Spleen (tissue), 13 donors: Measurements from ENCODE around the gene KLHL25. TPM values are rescaled to one million over a fixed set of nuclear protein-coding genes. Genes with fewer than 3 reads are reported as not detected.
A peak's percentile ranks its signal among the peaks of the same experiment; 100 is the strongest.

Source experiments
- DNase-seq: peaks from one replicate; pipeline ENCODE4 v3.0.0-alpha.2; 2020
- H3K27ac ChIP-seq, 8 donors: fragments of 200-600 bp; sonication (generic) in 7 of 8; 1 replicate in 4 of 8; 2 replicates in 4 of 8; pipeline versions ENCODE4 v1.5.0 to v1.8.0; 2016 to 2021; ENCODE audit warnings: inconsistent platforms in 4 of 8, mild to moderate bottlenecking in 4 of 8, moderate library complexity in 1 of 8
- H3K27me3 ChIP-seq, 7 donors: fragments of 200-600 bp; sonication (generic) in 6 of 7; replicated peaks in 1 of 7; 1 replicate in 4 of 7; 2 replicates in 3 of 7; pipeline versions ENCODE4 v1.5.0 to v1.8.0; 2016 to 2021; ENCODE audit warnings: inconsistent platforms in 3 of 7, mild to moderate bottlenecking in 1 of 7
- H3K36me3 ChIP-seq, 6 donors: fragments of 200-600 bp; sonication (generic) in 5 of 6; 1 replicate in 4 of 6; 2 replicates in 2 of 6; pipeline versions ENCODE4 v1.5.0 to v1.8.0; 2016 to 2021; ENCODE audit warnings: inconsistent platforms in 2 of 6
- H3K4me1 ChIP-seq, 6 donors: fragments of 200-600 bp; sonication (generic) in 5 of 6; 1 replicate in 3 of 6; 2 replicates in 3 of 6; pipeline versions ENCODE4 v1.5.0 to v1.8.0; 2016 to 2021; ENCODE audit warnings: inconsistent platforms in 3 of 6
- H3K4me3 ChIP-seq, 8 donors: fragments of 200-600 bp; sonication (generic) in 7 of 8; 1 replicate in 4 of 8; 2 replicates in 4 of 8; pipeline versions ENCODE4 v1.5.0 to v1.8.0; 2016 to 2021; ENCODE audit warnings: inconsistent platforms in 4 of 8, mild to moderate bottlenecking in 4 of 8, moderate library complexity in 2 of 8
- H3K9me3 ChIP-seq, 8 donors: fragments of 200-600 bp; sonication (generic) in 7 of 8; 1 replicate in 4 of 8; 2 replicates in 4 of 8; pipeline versions ENCODE4 v1.5.0 to v1.8.0; 2016 to 2021; ENCODE audit warnings: inconsistent platforms in 4 of 8
- POLR2A ChIP-seq, 3 donors: fragments of 450-650 bp; IDR thresholded peaks; one replicate each; pipeline ENCODE4 v1.5.1; 2017; ENCODE audit warnings: antibody characterized with exemption in 3 of 3, mild to moderate bottlenecking in 1 of 3
- POLR2AphosphoS5 ChIP-seq, 3 donors: sonication (generic); formaldehyde crosslinking; IDR thresholded peaks; one replicate each; pipeline ENCODE4 v1.5.1; 2017; ENCODE audit warnings: antibody characterized with exemption in 3 of 3
- WGBS, 5 donors: extraction: QIAGEN DNeasy Blood & Tissue Kit in 3 of 5; methylation state at CpG; one replicate each; pipeline versions ENCODE4 v1.1.5 to v1.1.7; 2013 to 2018; 5-methylcytosine and 5-hydroxymethylcytosine counted together
- intact Hi-C: fragments of 100-400 bp; cut with DNase I; formaldehyde crosslinking; loops from one replicate; pipeline ENCODE4 v1.15.0; 2023; ENCODE audit warnings: low total_unique reads
- long read RNA-seq, 2 donors: transcript quantifications; one replicate each; lab custom pipeline, GENCODE V29; 2026
- polyA plus RNA-seq, 3 donors: library from polyadenylated mRNA; stranded (reverse); fragments of 200-250 nt; gene quantifications; one replicate each; pipeline ENCODE4 v1.2.1, GENCODE V29; 2013
- total RNA-seq, 7 donors: library from RNA; depleted of rRNA in 3 of 7; stranded (reverse); fragments of >200 nt in 3 of 7; fragmentation: NEBNext Ultra II Directional in 4 of 7; extraction: Animal tissue kit (Norgen Biotek cat#: 25700) in 4 of 7; gene quantifications; one replicate each; pipeline versions ENCODE4 v1.1.0 to v1.2.1, GENCODE V29; 2016 to 2021
- TF ChIP-seq, protein P1 (sequence below), 11 experiments: fragments of 200-600 bp in 7 of 11; fragments of 450-650 bp in 4 of 11; sonication (generic) in 4 of 11; IDR thresholded peaks in 8 of 11; conservative IDR thresholded peaks in 3 of 11; 1 replicate in 7 of 11; 2 replicates in 4 of 11; pipeline versions ENCODE4 v1.4.0 to v1.8.0; 2016 to 2021; ENCODE audit warnings: antibody characterized with exemption in 11 of 11, inconsistent platforms in 4 of 11, mild to moderate bottlenecking in 1 of 11
- donor health status: healthy with polysubstance abuse.
- donor health status: DM: no; HTN: no; CAD: no; lungs with moderate emphysema.
- donor health status: DM: no; HTN: no; CAD: no.
- donor health status: Bipolar disorder and iron deficiency.
- donor health status: healthy.
- donor health status: DM: no; HTN: no; CAD: no.
- donor health status: DM: yes; HTN: yes; CAD: no.

The KLHL25 gene, protein sequence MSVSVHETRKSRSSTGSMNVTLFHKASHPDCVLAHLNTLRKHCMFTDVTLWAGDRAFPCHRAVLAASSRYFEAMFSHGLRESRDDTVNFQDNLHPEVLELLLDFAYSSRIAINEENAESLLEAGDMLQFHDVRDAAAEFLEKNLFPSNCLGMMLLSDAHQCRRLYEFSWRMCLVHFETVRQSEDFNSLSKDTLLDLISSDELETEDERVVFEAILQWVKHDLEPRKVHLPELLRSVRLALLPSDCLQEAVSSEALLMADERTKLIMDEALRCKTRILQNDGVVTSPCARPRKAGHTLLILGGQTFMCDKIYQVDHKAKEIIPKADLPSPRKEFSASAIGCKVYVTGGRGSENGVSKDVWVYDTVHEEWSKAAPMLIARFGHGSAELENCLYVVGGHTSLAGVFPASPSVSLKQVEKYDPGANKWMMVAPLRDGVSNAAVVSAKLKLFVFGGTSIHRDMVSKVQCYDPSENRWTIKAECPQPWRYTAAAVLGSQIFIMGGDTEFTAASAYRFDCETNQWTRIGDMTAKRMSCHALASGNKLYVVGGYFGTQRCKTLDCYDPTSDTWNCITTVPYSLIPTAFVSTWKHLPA
- total RNA-seq (1 to 10 TPM; 2.7 to 4.6 (median 4.0) TPM), polyA plus RNA-seq (1 to 10 TPM in 2 of 3 donors, under 1 TPM in 1; 1.00 to 2.4 (median 1.7) TPM)
- long read RNA-seq, donor 1, full-length matches to known transcripts = 2 of 2 reads
- long read RNA-seq, donor 1, partial matches to known transcripts = 0 of 2 reads
- long read RNA-seq, donor 1, other reads (novel, unspliced or antisense) = 0 of 2 reads
- long read RNA-seq, donor 2, full-length matches to known transcripts = 1 of 1 reads
- long read RNA-seq, donor 2, partial matches to known transcripts = 0 of 1 reads
- long read RNA-seq, donor 2, other reads (novel, unspliced or antisense) = 0 of 1 reads

DNA sequence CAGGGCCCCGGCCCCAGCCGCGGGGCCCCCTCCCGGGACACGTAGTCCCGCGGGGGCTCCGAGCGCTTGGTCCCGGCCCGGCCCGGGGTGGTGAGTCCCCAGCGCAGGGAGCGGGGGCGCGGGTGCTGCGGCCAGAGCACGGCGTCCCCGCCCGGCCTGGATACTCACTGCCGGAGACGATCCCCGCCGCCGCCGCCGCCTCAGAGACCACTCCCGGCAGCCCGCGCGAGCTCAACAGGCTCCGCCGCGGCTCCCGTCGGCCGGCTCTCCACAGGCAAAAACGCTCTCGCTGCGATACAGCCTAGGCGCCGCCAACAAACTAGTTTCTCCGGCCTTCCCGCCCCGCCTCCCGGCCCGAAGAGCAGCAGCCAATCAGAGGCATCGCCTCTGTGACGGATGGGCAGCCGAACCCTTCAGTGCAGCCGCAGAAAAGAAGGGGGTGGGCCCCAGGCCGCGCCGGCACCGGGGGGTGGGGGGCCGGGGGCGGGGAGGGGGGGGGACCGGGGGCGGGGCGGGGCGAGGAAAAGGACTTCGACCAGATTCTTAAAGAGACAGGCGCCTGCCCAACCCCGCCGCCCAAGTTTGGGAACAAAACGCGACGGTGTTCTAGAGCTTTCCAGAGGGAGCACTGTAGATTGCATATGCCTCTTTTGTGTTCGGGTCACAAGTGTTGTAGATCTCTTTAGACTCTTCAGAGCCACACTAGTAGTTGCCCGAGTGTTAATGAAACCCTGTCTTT lies at the start of gene KLHL25:
TSS of gene KLHL25 (minus strand) at position 328 of the 739 bp plus-strand sequence. CDS start 25,115 bp downstream, outside the sequence.
- intact Hi-C loops = loop anchor here (10.0 kb wide), 1 partner anchor 60 kb away; no protein-coding TSS in a partner anchor
- H3K27ac ChIP-seq = peak within 1 kb of the TSS; percentile 22 to 89 (median 82)
- WGBS, 5 donors = 0 to 2% (median 1%) methylated on average over 54 to 67 of the region's 71 CpGs
- H3K4me3 ChIP-seq = peak within 1 kb of the TSS; percentile 64 to 95 (median 88)
- peaks cover 0 to 36% (median 28%) of the 10 kb centered on the region in 6 donors for H3K4me1 ChIP-seq
- H3K27me3 ChIP-seq = peaks cover 0 to 15% (median 0%) of the 10 kb centered on the region in 7 donors
- peak in 1 of 3 donors; percentile 65 for TF ChIP-seq POLR2A (IDR thresholded peaks at IDR 0.05)
- TF ChIP-seq, protein P1, sequence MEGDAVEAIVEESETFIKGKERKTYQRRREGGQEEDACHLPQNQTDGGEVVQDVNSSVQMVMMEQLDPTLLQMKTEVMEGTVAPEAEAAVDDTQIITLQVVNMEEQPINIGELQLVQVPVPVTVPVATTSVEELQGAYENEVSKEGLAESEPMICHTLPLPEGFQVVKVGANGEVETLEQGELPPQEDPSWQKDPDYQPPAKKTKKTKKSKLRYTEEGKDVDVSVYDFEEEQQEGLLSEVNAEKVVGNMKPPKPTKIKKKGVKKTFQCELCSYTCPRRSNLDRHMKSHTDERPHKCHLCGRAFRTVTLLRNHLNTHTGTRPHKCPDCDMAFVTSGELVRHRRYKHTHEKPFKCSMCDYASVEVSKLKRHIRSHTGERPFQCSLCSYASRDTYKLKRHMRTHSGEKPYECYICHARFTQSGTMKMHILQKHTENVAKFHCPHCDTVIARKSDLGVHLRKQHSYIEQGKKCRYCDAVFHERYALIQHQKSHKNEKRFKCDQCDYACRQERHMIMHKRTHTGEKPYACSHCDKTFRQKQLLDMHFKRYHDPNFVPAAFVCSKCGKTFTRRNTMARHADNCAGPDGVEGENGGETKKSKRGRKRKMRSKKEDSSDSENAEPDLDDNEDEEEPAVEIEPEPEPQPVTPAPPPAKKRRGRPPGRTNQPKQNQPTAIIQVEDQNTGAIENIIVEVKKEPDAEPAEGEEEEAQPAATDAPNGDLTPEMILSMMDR (IDR thresholded peaks at IDR 0.05 in 8 of 11, conservative IDR thresholded peaks at IDR 0.05 in 3 of 11) = peak in 2 of 11 experiments; percentile 14 to 18
- peak; percentile 80 to 93 (median 87) for TF ChIP-seq POLR2AphosphoS5 (IDR thresholded peaks at IDR 0.05)
- no peaks in the 10 kb centered on the region for H3K9me3 ChIP-seq
- peak; percentile 97 for DNase-seq
- no peaks in the 10 kb centered on the region for H3K36me3 ChIP-seq

DNA sequence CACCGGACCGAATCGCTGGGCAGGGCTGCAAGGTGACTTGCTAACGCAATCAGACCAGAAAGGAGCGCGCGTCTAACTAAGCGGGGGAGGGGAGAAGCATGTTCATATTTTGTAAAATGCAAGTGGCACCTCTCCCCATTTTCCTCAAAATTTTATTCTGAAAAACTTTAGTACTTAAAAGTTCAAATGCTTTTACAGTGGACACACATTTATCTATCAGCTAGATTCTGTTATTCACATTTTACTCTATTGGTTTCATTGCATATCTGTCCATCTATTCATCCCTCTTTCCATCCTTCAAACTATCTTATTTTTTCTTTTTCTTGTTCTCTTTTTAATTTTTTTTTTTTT lies 46.1 kb upstream of the KLHL25 start:
- H3K9me3 ChIP-seq = no peaks in the 10 kb centered on the region
- intact Hi-C loops = no loop called here
- WGBS, 5 donors = 0 to 1% (median 1%) methylated on average over 8 of the region's 8 CpGs
- H3K27ac ChIP-seq = no peak overlapping the region
- peaks cover 3 to 14% (median 11%) of the 10 kb centered on the region in 6 donors for H3K4me1 ChIP-seq
- DNase-seq = no peak
- H3K4me3 ChIP-seq = peak overlapping the region in 1 of 8 donors; percentile 56
- no peak for TF ChIP-seq POLR2A (IDR thresholded peaks at IDR 0.05)
- no peak for TF ChIP-seq POLR2AphosphoS5 (IDR thresholded peaks at IDR 0.05)
- TF ChIP-seq, protein P1 (IDR thresholded peaks at IDR 0.05 in 8 of 11, conservative IDR thresholded peaks at IDR 0.05 in 3 of 11) = peak in 4 of 11 experiments; percentile 0 to 38 (median 18)
- H3K36me3 ChIP-seq = no peaks in the 10 kb centered on the region
- peaks cover 0 to 31% (median 0%) of the 10 kb centered on the region in 7 donors for H3K27me3 ChIP-seq

DNA sequence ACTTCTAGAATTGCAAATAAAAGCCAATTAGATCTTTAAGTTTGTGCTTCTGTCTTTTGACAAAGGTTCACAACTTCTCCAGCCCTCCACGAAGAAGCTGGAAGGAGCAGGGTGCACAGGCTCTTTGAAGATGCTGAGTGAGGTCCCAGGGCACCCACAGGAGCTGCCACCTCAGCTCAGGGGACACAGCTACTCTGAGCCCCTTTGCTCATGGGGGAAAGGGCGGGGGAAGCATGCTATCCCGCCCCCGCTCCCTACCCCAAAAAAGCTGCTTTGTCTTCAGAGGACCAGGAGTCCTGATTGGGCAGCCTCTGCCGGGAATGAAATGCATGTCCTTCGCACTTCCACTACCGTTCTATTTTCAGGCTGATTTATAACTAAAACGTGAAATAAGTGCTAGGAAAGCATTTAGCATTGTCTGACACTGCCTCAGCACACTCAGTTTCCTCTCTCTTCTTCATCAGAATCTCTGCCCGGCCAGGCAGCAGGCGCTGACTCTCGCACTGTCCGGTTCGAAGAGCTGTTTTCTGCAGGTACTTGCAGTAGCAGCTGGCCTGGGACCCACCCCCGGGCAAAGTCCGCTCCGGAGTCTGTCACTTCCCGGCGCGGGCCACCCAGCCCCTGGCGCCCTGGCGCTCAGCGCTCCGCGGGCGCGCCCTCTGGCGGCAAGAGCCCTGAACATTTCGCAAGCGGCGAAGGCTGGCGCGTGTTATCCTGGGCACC lies 45.5 kb upstream of the KLHL25 start:
- H3K27me3 ChIP-seq = peaks cover 0 to 31% (median 0%) of the 10 kb centered on the region in 7 donors
- intact Hi-C loops = no loop called here
- DNase-seq = peak; percentile 96
- peak overlapping the region in 5 of 8 donors; percentile 5 to 56 (median 21) for H3K4me3 ChIP-seq
- no peaks in the 10 kb centered on the region for H3K9me3 ChIP-seq
- TF ChIP-seq, protein P1 (IDR thresholded peaks at IDR 0.05 in 8 of 11, conservative IDR thresholded peaks at IDR 0.05 in 3 of 11) = peak; percentile 60 to 93 (median 87)
- TF ChIP-seq POLR2A (IDR thresholded peaks at IDR 0.05) (no peak), POLR2AphosphoS5 (IDR thresholded peaks at IDR 0.05) (peak; percentile 63 to 83 (median 64))
- peaks cover 3 to 14% (median 11%) of the 10 kb centered on the region in 6 donors for H3K4me1 ChIP-seq
- H3K27ac ChIP-seq = no peak overlapping the region
- H3K36me3 ChIP-seq = no peaks in the 10 kb centered on the region
- WGBS, 5 donors = 8 to 15% (median 10%) methylated on average over 18 to 32 of the region's 32 CpGs
